Measurements from ENCODE around the gene TMEM117. TPM values are rescaled to one million over a fixed set of nuclear protein-coding genes. Genes with fewer than 3 reads are reported as not detected.

Gene TMEM117
- total RNA-seq, 1 donor from 2014 or later, result 0.80 TPM

GRCh38 chr12:44088647-44089046, 252.8 kb downstream of the TMEM117 start:
- H3K27me3 Mint-ChIP-seq (ENCODE audit: unreplicated experiment), result no peaks in the 10 kb centered on the region

GRCh38 chr12:44091948-44092606, 256.2 kb downstream of the TMEM117 start:
- H3K27ac Mint-ChIP-seq (ENCODE audit: unreplicated experiment), result no peak overlapping the region
- H3K36me3 Mint-ChIP-seq (ENCODE audit: low read depth, unreplicated experiment), result no peaks in the 10 kb centered on the region
- H3K27me3 Mint-ChIP-seq (ENCODE audit: unreplicated experiment), result no peaks in the 10 kb centered on the region
- H3K9me3 Mint-ChIP-seq (ENCODE audit: unreplicated experiment), result no peaks in the 10 kb centered on the region
- H3K4me1 Mint-ChIP-seq (ENCODE audit: unreplicated experiment), result no peaks in the 10 kb centered on the region
- no peak for DNase-seq (ENCODE audit: low spot score)
- H3K4me3 Mint-ChIP-seq (ENCODE audit: unreplicated experiment), result no peak overlapping the region
- no peak for TF ChIP-seq CTCF (IDR thresholded peaks at IDR 0.05; ENCODE audit: unreplicated experiment)

More at GRCh38 chr12:44088647-44089046, 252.8 kb downstream of the TMEM117 start:
- no peak overlapping the region for H3K4me3 Mint-ChIP-seq (ENCODE audit: unreplicated experiment)
- TF ChIP-seq CTCF (IDR thresholded peaks at IDR 0.05; ENCODE audit: unreplicated experiment), result no peak
- no peaks in the 10 kb centered on the region for H3K4me1 Mint-ChIP-seq (ENCODE audit: unreplicated experiment)
- no peaks in the 10 kb centered on the region for H3K36me3 Mint-ChIP-seq (ENCODE audit: low read depth, unreplicated experiment)
- DNase-seq (ENCODE audit: low spot score), result no peak
- H3K9me3 Mint-ChIP-seq (ENCODE audit: unreplicated experiment), result no peaks in the 10 kb centered on the region
- no peak overlapping the region for H3K27ac Mint-ChIP-seq (ENCODE audit: unreplicated experiment)

GRCh38 chr12:44098786-44099185, 262.9 kb downstream of the TMEM117 start:
- no peaks in the 10 kb centered on the region for H3K9me3 Mint-ChIP-seq (ENCODE audit: unreplicated experiment)
- no peak overlapping the region for H3K4me3 Mint-ChIP-seq (ENCODE audit: unreplicated experiment)
- no peaks in the 10 kb centered on the region for H3K27me3 Mint-ChIP-seq (ENCODE audit: unreplicated experiment)
- DNase-seq (ENCODE audit: low spot score), result no peak
- H3K36me3 Mint-ChIP-seq (ENCODE audit: low read depth, unreplicated experiment), result no peaks in the 10 kb centered on the region
- H3K4me1 Mint-ChIP-seq (ENCODE audit: unreplicated experiment), result no peaks in the 10 kb centered on the region
- no peak for TF ChIP-seq CTCF (IDR thresholded peaks at IDR 0.05; ENCODE audit: unreplicated experiment)
- no peak overlapping the region for H3K27ac Mint-ChIP-seq (ENCODE audit: unreplicated experiment)

GRCh38 chr12:44099486-44099885, 263.6 kb downstream of the TMEM117 start:
- no peak for DNase-seq (ENCODE audit: low spot score)
- Mint-ChIP-seq H3K4me3 (ENCODE audit: unreplicated experiment) (no peak overlapping the region), H3K4me1 (ENCODE audit: unreplicated experiment) (no peaks in the 10 kb centered on the region), H3K36me3 (ENCODE audit: low read depth, unreplicated experiment) (no peaks in the 10 kb centered on the region), H3K9me3 (ENCODE audit: unreplicated experiment) (no peaks in the 10 kb centered on the region), H3K27me3 (ENCODE audit: unreplicated experiment) (no peaks in the 10 kb centered on the region), H3K27ac (ENCODE audit: unreplicated experiment) (no peak overlapping the region)
- no peak for TF ChIP-seq CTCF (IDR thresholded peaks at IDR 0.05; ENCODE audit: unreplicated experiment)

GRCh38 chr12:44100264-44100663, 264.4 kb downstream of the TMEM117 start:
- Mint-ChIP-seq H3K4me1 (ENCODE audit: unreplicated experiment) (no peaks in the 10 kb centered on the region), H3K36me3 (ENCODE audit: low read depth, unreplicated experiment) (no peaks in the 10 kb centered on the region), H3K4me3 (ENCODE audit: unreplicated experiment) (no peak overlapping the region), H3K27ac (ENCODE audit: unreplicated experiment) (no peak overlapping the region), H3K27me3 (ENCODE audit: unreplicated experiment) (no peaks in the 10 kb centered on the region), H3K9me3 (ENCODE audit: unreplicated experiment) (no peaks in the 10 kb centered on the region)
- TF ChIP-seq CTCF (IDR thresholded peaks at IDR 0.05; ENCODE audit: unreplicated experiment), result no peak
- DNase-seq (ENCODE audit: low spot score), result no peak
